GM23248 (cell line): Measurements from ENCODE around the gene SOD2.

Experiments used
- EZH2 ChIP-seq: fragments of 200-600 bp; sonication (generic); IDR thresholded peaks from 2 replicates; pipeline ENCODE4 v1.6.1; 2018; ENCODE audit warnings: antibody characterized with exemption, mild to moderate bottlenecking; ENCODE audit not compliant: insufficient read depth, poor library complexity, severe bottlenecking
- EZH2phosphoT487 ChIP-seq: fragments of 200-600 bp; sonication (generic); IDR thresholded peaks from 2 replicates; pipeline ENCODE4 v1.6.1; 2018; ENCODE audit warnings: antibody characterized with exemption, moderate library complexity, mild to moderate bottlenecking, low read depth; ENCODE audit not compliant: insufficient read depth

DNA sequence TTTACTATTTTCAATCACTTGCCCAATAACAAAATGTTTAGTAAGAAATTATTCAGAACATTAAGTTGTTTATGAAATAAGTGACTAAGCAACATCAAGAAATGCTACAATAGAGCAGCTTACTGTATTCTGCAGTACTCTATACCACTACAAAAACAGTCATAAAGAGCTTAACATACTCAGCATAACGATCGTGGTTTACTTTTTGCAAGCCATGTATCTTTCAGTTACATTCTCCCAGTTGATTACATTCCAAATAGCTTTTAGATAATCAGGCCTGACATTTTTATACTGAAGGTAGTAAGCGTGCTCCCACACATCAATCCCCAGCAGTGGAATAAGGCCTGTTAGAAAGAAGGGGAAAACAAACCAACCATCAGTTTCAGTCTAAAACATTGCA lies 10.7 kb downstream of the SOD2 start:
- no peak for TF ChIP-seq EZH2
- no peak for TF ChIP-seq EZH2phosphoT487
